Activated naive CD8-positive, alpha-beta T cell (primary cell): ENCODE measurements around the gene ASL.
"Not testable (repeated sequence)": the region's sequence is repeated elsewhere in the genome, so short reads cannot be mapped to it uniquely, and the experiment has no call there.

Experiments used
- H3K27ac Mint-ChIP-seq: one replicate; pipeline ENCODE4 v1.8.0; 2021; ENCODE audit warnings: mixed read lengths
- H3K27me3 Mint-ChIP-seq: one replicate; pipeline ENCODE4 v1.8.0; 2021; ENCODE audit warnings: mixed read lengths
- H3K36me3 Mint-ChIP-seq: one replicate; pipeline ENCODE4 v1.8.0; 2021; ENCODE audit warnings: mixed read lengths
- H3K4me1 Mint-ChIP-seq: one replicate; pipeline ENCODE4 v1.8.0; 2021; ENCODE audit warnings: low read depth, mixed read lengths
- H3K4me3 Mint-ChIP-seq: one replicate; pipeline ENCODE4 v1.8.0; 2021; ENCODE audit warnings: mild to moderate bottlenecking, mixed read lengths
- H3K9me3 Mint-ChIP-seq: one replicate; pipeline ENCODE4 v1.8.0; 2021; ENCODE audit warnings: low read depth, mixed read lengths

ASL gene

GRCh38 chr7:66075590-66076461 is at the start of gene ASL:
Gene ASL, plus strand, starts transcription at chr7:66075819. Its CDS starts 263 bp downstream, at chr7:66076082.
- Mint-ChIP-seq H3K9me3 (no peaks in the 10 kb centered on the region), H3K27ac (peak within 1 kb of the TSS; percentile 10), H3K4me3 (peak within 1 kb of the TSS; percentile 79), H3K36me3 (no peaks in the 10 kb centered on the region), H3K4me1 (peaks cover 14% of the 10 kb centered on the region), H3K27me3 (no peaks in the 10 kb centered on the region)

DNA sequence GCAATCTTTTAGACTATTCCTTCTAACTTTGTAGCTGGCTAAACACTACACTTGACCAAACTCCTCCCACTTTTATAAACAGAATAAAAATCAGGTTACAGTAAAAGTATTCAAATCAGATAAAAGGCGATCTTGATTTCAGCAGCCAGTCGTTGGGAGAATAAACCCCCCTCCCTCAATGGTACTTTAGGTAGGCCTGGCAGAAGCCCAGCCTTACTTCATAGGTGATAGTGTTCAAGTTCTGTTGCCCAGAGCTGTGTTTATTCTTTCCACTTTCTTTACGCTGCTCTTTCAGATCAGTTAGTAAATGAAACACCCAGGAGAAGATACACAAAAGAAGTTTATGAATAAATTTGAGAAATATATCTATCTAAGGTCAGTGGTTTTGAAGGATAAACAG is 47.3 kb upstream of the ASL start:
- not testable (repeated sequence) for H3K4me3 Mint-ChIP-seq, H3K27me3 Mint-ChIP-seq, H3K4me1 Mint-ChIP-seq, H3K36me3 Mint-ChIP-seq, H3K9me3 Mint-ChIP-seq, H3K27ac Mint-ChIP-seq

GRCh38 chr7:66033471-66034385 is 41.9 kb upstream of the ASL start:
- no peaks in the 10 kb centered on the region for H3K36me3 Mint-ChIP-seq
- no peak overlapping the region for H3K27ac Mint-ChIP-seq
- no peak overlapping the region for H3K4me3 Mint-ChIP-seq
- peaks cover 12% of the 10 kb centered on the region for H3K4me1 Mint-ChIP-seq
- H3K9me3 Mint-ChIP-seq, result no peaks in the 10 kb centered on the region
- no peaks in the 10 kb centered on the region for H3K27me3 Mint-ChIP-seq

DNA sequence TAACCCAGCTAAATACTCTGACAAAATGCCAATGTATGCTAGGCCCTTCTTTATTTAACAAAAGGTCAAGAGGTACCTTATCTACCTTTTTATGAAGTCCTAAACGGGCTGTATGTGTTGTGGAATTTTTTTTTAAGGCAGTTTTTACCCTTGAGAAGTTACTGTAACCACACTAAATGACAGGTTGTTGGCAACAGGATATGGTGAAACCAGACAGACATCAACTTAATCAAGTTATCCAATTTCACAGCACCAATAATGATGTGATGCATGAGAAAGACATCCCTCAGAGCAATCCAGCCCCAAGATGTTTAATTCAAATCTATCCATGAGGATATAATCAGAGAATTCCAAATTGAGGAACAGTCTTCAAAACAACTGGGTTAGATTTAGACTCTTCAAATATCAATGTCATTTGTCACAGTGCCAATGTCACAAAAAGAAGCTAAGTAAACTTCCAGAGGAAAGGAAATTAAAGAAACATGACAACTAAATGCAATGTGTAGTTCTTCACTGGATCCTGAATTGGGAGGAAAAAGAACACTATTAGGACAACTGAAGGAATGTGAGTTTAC is 41.1 kb upstream of the ASL start:
- not testable (repeated sequence) for H3K27ac Mint-ChIP-seq

DNA sequence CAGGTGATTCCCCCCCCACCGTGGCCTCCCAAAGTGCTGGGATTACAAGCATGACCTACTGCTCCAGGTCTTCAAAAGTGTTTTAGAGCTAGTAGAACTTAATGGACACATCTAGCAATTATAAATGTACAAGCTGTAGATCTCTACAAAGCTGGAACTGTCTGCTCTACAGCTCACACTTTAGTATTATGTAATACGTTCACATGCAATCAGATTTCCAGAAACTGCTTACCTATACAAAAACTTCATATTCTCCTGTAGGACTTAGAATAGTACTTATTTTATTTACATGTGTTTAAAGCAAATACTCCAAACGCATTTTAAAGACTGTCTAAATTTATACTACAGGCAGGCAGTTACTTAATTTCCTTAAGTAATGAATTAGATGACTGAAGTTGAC is 39.2 kb upstream of the ASL start:
- Mint-ChIP-seq H3K27ac (no peak overlapping the region), H3K36me3 (no peaks in the 10 kb centered on the region), H3K4me3 (no peak overlapping the region), H3K4me1 (peaks cover 12% of the 10 kb centered on the region), H3K27me3 (peaks cover under 1% of the 10 kb centered on the region), H3K9me3 (no peaks in the 10 kb centered on the region)

More for the DNA sequence above, 41.1 kb upstream of the ASL start:
- H3K9me3 Mint-ChIP-seq, H3K27me3 Mint-ChIP-seq, H3K4me3 Mint-ChIP-seq, H3K36me3 Mint-ChIP-seq: not testable (repeated sequence)
- H3K4me1 Mint-ChIP-seq, result peaks cover 12% of the 10 kb centered on the region

DNA sequence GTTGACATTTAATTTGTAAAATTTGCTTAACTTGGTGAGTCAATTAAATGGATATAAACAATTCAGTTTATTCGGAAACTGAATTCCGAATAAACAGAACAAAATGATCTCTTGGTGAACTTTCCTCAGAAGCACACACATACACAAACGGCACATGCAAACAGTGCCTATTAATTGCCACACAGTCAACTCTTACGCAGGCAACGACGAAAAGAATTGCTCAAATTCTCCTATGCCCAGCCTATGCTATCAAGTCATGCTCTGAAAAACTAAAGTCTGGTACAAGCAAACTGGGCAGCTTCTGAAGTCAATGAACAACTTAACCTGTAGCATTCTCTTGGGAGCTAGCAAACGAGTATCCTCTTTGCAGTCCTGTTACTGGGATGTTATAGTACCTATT is 38.8 kb upstream of the ASL start:
- Mint-ChIP-seq H3K9me3 (no peaks in the 10 kb centered on the region), H3K36me3 (no peaks in the 10 kb centered on the region)

GRCh38 chr7:66039094-66039670 is 36.4 kb upstream of the ASL start:
- H3K4me3 Mint-ChIP-seq, result no peak overlapping the region
- no peaks in the 10 kb centered on the region for H3K36me3 Mint-ChIP-seq
- no peaks in the 10 kb centered on the region for H3K9me3 Mint-ChIP-seq
- peaks cover 9% of the 10 kb centered on the region for H3K4me1 Mint-ChIP-seq
- peaks cover 4% of the 10 kb centered on the region for H3K27me3 Mint-ChIP-seq
- H3K27ac Mint-ChIP-seq, result no peak overlapping the region

More for the DNA sequence above, 38.8 kb upstream of the ASL start:
- Mint-ChIP-seq H3K27me3 (peaks cover 2% of the 10 kb centered on the region), H3K4me3 (no peak overlapping the region), H3K4me1 (peaks cover 12% of the 10 kb centered on the region), H3K27ac (no peak overlapping the region)

- H3K27me3 Mint-ChIP-seq, result peaks cover 4% of the 10 kb centered on the region
- peaks cover 6% of the 10 kb centered on the region for H3K4me1 Mint-ChIP-seq
- peak overlapping the region; percentile 82 for H3K4me3 Mint-ChIP-seq
- H3K9me3 Mint-ChIP-seq, result no peaks in the 10 kb centered on the region
- no peak overlapping the region for H3K27ac Mint-ChIP-seq
- no peaks in the 10 kb centered on the region for H3K36me3 Mint-ChIP-seq
These were observed 31.7 kb upstream of the ASL start for GRCh38 chr7:66043681-66044497.

DNA sequence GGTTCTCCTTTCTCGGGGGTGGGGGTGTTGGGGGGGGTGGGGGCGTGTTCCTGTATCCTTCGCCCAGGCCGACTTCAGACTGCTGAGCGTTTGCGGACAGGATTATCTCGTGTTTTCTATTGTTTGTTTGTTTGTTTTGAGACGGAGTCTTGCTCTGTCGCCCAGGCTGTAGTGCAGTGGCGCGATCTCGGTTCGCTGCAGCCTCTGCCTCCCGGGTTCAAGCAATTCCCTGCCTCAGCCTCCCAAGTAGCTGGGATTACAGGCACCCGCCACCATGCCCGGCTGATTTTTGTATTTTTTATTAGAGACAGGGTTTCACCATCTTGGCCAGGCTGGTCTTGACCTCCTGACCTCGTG is 31.1 kb upstream of the ASL start:
- H3K4me3 Mint-ChIP-seq, result peak overlapping the region; percentile 82
- not testable (repeated sequence) for H3K4me1 Mint-ChIP-seq, H3K9me3 Mint-ChIP-seq, H3K27ac Mint-ChIP-seq, H3K27me3 Mint-ChIP-seq, H3K36me3 Mint-ChIP-seq

- no peaks in the 10 kb centered on the region for H3K36me3 Mint-ChIP-seq
- peaks cover 6% of the 10 kb centered on the region for H3K4me1 Mint-ChIP-seq
- H3K4me3 Mint-ChIP-seq, result no peak overlapping the region
- H3K9me3 Mint-ChIP-seq, result no peaks in the 10 kb centered on the region
- H3K27me3 Mint-ChIP-seq, result peaks cover 1% of the 10 kb centered on the region
- no peak overlapping the region for H3K27ac Mint-ChIP-seq
These were observed 28.2 kb upstream of the ASL start for GRCh38 chr7:66047426-66047825.

DNA sequence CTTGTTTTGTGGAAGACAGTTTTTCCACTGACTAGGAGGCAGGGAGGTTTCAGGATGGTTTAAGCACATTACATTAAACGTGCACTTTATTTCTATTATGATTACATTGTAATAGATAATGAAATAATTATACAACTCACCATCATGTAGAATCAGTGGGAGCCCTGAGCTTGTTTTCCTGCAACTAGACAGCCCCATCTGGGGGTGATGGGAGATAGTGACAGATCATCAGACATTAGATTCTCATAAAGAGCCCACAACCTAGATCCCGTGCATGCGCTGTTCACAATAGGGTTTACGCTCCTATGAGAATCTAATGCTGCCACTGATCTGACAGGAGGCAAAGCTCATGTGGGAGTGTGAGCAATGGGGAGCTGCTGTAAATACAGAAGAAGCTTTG is 25.7 kb upstream of the ASL start:
- not testable (repeated sequence) for H3K36me3 Mint-ChIP-seq, H3K4me3 Mint-ChIP-seq, H3K9me3 Mint-ChIP-seq, H3K4me1 Mint-ChIP-seq, H3K27me3 Mint-ChIP-seq, H3K27ac Mint-ChIP-seq

- Mint-ChIP-seq H3K4me1 (no peaks in the 10 kb centered on the region), H3K9me3 (no peaks in the 10 kb centered on the region), H3K27me3 (no peaks in the 10 kb centered on the region), H3K36me3 (no peaks in the 10 kb centered on the region), H3K4me3 (no peak overlapping the region), H3K27ac (no peak overlapping the region)
These were observed 25.2 kb upstream of the ASL start for GRCh38 chr7:66050337-66050957.

DNA sequence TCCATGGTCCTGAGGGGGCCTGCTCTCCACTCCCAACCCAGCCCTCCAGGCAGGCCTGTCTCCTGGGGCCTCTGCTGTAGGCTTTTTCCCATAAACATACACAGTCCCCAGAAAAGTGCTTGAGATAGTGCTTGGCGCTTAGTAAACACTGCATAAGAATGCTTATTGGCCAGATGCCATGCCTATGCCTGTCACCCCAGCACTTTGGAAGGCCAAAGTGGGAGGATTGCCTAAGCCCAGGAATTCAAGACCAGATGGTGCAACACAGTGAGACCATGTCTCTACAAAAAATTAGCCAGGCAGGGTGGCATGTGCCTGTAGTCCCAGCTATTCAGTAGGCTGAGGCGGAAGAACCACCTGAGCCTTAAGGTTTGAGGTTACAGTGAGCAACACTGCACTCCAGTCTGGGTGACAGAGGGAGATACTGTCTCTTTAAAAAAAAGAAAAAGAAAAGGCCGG is 24.6 kb upstream of the ASL start:
- H3K27ac Mint-ChIP-seq, result no peak overlapping the region

DNA sequence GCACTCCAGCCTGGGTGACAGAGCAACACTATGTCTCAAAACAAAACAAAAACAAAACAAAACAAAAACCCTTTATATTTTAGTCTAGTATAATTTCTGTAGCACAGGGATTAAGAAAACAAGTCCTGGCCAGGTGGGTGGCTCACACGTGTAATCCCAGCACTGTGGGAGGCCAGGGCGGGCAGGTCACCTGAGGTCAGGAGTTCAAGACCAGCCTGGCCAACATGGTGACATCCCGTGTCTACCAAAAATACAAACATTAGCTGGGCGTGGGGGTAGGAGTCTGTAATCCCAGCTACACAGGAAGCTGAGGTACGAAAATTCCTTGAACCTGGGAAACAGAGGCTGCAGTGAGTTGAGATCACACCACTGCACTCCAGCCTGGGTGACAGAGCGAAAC is 23.2 kb upstream of the ASL start:
- Mint-ChIP-seq H3K36me3 (no peaks in the 10 kb centered on the region), H3K4me3 (no peak overlapping the region), H3K27ac (no peak overlapping the region), H3K9me3 (no peaks in the 10 kb centered on the region), H3K27me3 (no peaks in the 10 kb centered on the region), H3K4me1 (no peaks in the 10 kb centered on the region)

More for the DNA sequence above, 24.6 kb upstream of the ASL start:
- Mint-ChIP-seq H3K4me1 (no peaks in the 10 kb centered on the region), H3K9me3 (no peaks in the 10 kb centered on the region), H3K36me3 (no peaks in the 10 kb centered on the region), H3K4me3 (no peak overlapping the region), H3K27me3 (no peaks in the 10 kb centered on the region)
